Stimulated activated CD4-positive, alpha-beta T cell treated with anti-CD3 and anti-CD28 coated beads, TNF-alpha, amount 100 ng/mL, for 1 hour (primary cell): ENCODE results near the gene DBN1.

Experiments used
- DNase-seq, 3 donors: peaks; one replicate each; pipeline ENCODE4 v3.0.0-alpha.2; 2020; ENCODE audit warnings: low read depth in 3 of 3, low spot score in 1 of 3

DBN1 gene

GRCh38 chr5:177445052-177445916 lies 28.1 kb downstream of the DBN1 start:
- DNase-seq, result no peak

GRCh38 chr5:177444106-177445051 lies 29.1 kb downstream of the DBN1 start:
- no peak for DNase-seq

GRCh38 chr5:177443144-177443983 lies 30.1 kb downstream of the DBN1 start:
- no peak for DNase-seq

DNA sequence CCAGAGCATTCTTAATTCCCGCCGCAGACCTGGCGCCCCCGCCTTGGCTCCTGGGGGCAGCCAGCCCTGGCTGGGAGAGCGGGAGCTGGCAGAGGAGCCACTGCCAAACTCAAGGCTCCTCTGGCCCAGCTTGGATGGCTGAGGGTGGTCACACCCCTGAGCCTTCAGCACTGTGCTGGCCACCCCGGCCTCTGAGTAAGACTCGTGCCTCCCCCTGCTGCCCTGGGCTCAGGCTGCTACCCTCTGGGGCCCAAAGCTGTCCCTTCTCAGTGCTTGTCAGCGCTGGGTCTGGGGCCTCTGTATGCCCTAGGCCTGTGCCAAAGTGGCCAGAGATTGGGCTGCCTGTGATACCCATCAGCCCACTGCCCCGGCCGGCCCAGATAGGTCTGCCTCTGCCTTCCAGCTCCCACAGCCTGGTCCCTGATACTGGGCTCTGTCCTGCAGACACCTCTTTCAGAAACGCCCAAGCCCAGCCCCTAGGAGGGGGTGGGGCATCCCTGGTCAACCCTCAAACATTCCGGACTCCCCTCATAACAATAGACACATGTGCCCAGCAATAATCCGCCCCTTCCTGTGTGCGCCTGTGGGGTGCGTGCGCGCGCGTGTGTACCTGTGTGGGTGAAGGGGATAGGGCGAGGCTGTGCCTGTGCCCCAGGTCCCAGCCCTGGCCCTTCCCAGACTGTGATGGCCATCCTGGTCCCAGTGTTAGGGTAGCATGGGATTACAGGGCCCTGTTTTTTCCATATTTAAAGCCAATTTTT lies 31.2 kb downstream of the DBN1 start:
- no peak for DNase-seq

DNA sequence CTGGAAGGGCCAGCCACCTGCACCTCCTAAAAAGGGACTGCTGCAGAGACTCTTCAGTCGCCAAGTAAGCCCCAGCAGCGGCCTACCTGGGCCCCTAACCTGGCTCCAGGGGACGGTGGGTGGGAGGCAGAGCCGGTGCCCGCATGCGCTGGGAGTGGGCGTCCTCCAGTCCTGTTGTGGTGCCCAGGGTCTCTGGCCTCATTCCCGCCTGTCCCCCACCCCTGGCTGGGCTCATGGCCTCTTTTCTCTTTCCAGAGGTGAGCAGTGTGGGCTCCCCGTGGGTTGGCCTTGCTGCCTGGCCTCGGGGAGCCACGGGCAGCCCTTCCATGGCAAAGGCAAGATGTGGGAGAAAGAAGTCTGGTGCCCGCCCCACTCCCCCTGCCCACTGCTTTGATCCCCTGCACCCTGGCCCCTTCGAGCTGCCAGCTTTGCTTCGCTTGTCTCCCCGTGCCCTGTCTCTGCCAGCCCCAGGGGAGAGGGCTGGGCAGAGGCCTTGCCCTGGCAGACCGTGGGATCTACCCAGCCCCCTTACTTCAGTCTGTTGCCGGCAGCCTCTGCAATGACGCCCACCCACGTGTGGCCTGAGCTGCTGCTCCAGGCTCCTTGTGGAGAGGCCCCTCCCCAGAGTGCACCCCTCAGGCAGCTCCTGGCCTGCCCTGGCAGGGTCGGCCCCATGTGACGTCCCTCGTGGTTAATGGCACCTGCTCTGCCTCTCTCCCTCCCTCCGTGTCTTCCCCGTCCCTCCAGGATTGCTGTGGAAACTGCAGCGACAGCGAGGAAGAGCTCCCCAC lies 32.2 kb downstream of the DBN1 start:
- DNase-seq, result no peak

- no peak for DNase-seq
Observed at GRCh38 chr5:177440211-177440989, 33.0 kb downstream of the DBN1 start.

DNA sequence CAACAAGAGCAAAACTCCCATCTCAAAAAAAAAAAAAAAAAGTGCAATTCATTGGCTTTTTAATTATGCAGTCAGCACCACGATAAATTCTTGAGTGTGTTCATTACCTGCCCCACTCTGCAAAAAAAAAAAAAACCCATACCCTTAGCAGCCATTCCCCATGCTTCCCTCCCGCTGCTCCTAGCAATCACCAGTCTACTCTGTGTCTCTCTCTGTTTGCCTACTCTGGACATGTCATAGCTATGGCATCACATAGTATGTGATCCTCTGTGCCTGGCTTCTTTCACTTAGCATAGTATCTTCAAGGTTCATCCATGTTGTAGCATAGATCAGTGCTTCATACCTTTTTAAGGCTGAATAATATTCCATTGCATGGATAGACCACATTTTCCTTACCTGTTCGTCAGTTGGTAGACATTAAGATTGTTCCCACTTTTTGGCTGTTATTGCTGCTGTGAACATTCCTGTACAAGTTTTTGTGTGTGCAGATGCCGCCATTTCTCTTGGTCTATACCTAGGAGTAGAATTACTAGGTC lies 33.8 kb downstream of the DBN1 start:
- DNase-seq, result no peak

- DNase-seq, result no peak
Observed at GRCh38 chr5:177438468-177438867, 35.0 kb downstream of the DBN1 start.

DNA sequence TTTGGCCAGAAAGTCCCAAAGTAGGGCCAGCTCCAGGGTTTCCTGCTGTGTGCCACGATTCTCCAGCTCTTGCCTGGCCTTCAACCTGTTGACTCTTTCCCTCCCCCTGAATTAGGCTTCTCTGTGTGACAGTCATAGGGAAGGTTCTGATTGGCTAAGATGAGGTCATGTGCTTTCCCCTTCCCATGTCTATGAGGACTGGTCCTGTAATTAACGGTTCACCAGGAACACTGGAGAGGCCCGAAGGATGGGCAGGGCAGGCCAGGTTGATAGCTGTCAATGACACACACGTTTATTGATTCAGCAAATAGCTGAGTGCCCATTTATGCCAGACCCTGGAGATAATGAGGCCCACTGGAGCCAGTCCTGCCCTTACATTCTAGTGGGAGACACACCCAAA lies 35.8 kb downstream of the DBN1 start:
- no peak for DNase-seq

- DNase-seq, result no peak
Observed at GRCh38 chr5:177435847-177436536, 37.4 kb downstream of the DBN1 start.

DNA sequence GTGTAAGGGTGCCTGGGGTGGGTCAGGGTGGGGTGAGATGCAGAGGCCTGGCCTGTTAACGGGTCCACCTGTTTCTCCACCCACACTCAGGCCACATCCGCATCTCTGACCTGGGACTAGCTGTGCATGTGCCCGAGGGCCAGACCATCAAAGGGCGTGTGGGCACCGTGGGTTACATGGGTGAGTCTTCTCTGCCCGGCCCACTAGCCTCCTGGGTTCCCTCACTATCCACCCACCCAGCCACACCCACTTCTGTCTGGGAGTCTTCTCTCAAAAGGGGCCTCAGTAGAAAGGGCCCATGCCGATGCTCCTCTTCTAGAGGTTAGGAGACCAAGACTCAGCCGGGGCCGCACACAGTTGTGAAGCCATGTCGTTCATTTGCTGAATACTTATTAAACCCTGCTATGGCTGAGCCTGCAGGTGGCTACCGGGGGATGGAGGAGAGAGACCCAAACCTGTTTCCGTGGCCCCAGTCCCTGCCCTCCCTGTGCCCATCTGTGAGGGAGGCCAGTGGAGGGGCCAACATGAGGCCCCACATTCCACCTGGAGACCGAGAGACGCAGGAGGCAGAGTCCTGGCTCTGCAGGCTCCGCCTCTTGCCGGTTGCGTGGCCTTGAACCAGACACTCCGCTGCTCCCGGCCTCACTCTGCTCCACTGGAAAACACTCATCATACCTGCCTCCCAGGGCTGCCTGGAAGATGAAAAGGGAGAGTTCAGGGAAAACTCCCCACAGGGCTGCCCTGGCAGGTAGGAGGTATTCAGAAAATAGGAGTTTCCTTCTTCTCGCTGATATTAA lies 38.3 kb downstream of the DBN1 start:
- no peak for DNase-seq

GRCh38 chr5:177434437-177434836 lies 39.0 kb downstream of the DBN1 start:
- DNase-seq, result no peak

GRCh38 chr5:177433658-177434217 lies 39.7 kb downstream of the DBN1 start:
- DNase-seq, result no peak

DNA sequence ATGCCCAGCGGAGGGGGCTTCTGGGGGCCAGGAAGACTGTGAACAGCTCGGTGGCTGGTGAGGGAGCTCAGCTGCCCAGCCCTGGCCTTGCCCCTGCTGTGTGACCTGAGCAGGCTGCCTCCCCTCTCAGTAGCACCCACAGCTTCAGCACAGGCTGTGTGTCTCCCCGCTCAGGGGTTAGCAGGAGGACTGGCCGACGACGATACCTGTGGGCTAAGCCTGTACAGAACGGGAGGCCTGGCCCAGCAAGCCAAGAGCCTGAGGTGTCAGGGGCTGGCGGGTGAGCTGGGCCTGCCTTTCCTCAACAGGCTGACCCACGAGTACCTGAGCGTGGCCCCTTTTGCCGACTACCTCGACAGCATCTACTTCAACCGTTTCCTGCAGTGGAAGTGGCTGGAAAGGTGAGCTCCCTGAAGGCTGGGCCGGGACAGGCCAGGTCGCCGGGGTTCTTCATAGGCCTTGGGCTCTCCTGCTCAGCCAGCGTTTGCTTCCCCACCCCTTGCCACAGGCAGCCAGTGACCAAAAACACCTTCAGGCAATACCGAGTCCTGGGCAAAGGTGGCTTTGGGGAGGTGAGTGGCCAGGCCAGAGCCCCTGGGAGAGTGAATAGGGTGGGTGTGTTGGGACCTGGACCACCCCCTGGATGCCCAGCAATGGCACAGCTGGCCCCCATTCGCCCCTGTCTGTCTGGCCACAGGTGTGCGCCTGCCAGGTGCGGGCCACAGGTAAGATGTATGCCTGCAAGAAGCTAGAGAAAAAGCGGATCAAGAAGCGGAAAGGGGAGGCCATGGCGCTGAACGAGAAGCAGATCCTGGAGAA lies 40.4 kb downstream of the DBN1 start:
- no peak for DNase-seq

DNA sequence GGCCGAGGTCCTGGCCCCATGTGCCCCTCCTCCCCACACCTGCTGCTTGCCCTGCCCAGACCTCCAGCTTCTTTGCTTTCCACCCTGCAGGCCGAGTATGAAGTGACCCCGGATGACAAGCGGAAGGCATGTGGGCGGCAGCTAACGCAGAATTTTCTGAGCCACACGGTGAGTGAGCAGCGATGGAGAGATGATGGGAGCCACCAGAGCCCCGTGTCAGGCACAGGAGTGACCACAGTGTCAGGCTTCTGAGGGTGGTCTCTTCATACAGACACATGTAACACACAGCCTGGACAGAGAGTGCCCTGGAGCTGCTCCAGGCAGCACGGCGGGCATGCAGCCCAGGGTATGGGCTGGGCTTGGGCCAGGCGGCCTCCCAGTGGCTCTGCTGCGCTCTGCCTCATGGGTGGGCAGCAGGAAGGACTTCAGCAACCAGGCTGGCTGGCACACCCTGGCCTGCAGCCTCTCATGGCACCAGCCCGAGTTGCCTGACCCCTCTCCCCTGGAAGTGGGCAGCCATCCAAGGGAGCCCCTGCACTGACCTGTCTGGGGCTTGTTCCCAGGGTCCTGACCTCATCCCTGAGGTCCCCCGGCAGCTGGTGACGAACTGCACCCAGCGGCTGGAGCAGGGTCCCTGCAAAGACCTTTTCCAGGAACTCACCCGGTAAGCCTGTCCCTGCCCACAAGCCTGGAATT lies 41.1 kb downstream of the DBN1 start:
- no peak for DNase-seq
